ENCODE measurements around the gene KRTAP9-7. TPM values are rescaled to one million over a fixed set of nuclear protein-coding genes. Genes with fewer than 3 reads are reported as not detected.
"Not testable (repeated sequence)": the region's sequence is repeated elsewhere in the genome, so short reads cannot be mapped to it uniquely, and the experiment has no call there.

KRTAP9-7 gene
- total and polyA plus RNA-seq, 2 experiments from 2014 or later: not detected

DNA sequence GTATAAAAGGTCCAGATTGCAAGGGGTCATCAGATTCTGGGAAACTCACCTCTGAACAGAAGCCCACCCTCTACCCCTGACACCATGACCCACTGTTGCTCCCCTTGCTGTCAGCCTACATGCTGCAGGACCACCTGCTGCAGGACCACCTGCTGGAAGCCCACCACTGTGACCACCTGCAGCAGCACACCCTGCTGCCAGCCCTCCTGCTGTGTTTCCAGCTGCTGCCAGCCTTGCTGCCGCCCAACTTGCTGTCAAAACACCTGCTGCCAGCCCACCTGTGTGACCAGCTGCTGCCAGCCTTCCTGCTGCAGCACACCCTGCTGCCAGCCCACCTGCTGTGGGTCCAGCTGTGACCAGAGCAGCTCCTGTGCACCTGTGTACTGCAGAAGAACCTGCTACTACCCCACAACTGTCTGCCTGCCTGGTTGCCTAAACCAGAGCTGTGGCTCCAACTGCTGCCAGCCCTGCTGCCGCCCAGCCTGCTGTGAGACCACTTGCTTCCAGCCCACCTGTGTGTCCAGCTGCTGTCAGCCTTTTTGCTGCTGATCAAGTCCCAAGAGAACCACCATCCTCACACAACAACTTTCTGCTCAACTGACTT, 25.8 kb upstream of the KRTAP9-7 start, which contains the start of gene KRTAP9-4:
Gene KRTAP9-4 (plus strand): TSS at position 51 of the 604 bp plus-strand sequence. CDS start 34 bp downstream, at position 85.
- H4K20me1 ChIP-seq (replicated peaks; ENCODE audit: insufficient read depth); H3K4me1 ChIP-seq (ENCODE audit: insufficient read depth); H3K27me3 Mint-ChIP-seq (ENCODE audit: insufficient read depth, low read depth, poor library complexity); H3K4me1 Mint-ChIP-seq; H3K79me2 ChIP-seq (replicated peaks; ENCODE audit: insufficient read depth); H2AFZ ChIP-seq; H3K4me2 ChIP-seq; H3K9me3 Mint-ChIP-seq; ATAC-seq; DNase-seq (ENCODE audit: low spot score); H3K4me3 ChIP-seq; H3K9me2 ChIP-seq (ENCODE audit: insufficient read depth); H3K36me3 ChIP-seq (ENCODE audit: insufficient read depth); H3K27me3 ChIP-seq (ENCODE audit: insufficient read depth); H3F3A ChIP-seq (replicated peaks; ENCODE audit: low read depth); H3K36me3 Mint-ChIP-seq (ENCODE audit: low read depth); H3K4me3 Mint-ChIP-seq; H3K27ac Mint-ChIP-seq; H3K27ac ChIP-seq (ENCODE audit: low read depth): not testable (repeated sequence)

GRCh38 chr17:41251261-41251660, 24.2 kb upstream of the KRTAP9-7 start:
- TF ChIP-seq NANOG (IDR thresholded peaks at IDR 0.05; ENCODE audit: borderline replicate concordance): no peak
- TF ChIP-seq EZH2phosphoT487 (IDR thresholded peaks at IDR 0.05; ENCODE audit: unreplicated experiment): no peak
- TF ChIP-seq EZH2 (IDR thresholded peaks at IDR 0.05; ENCODE audit: low read depth, unreplicated experiment): no peak
- no peak for TF ChIP-seq ZNF114 (CRISPR knock-in tag; IDR thresholded peaks at IDR 0.05)
- TF ChIP-seq POLR2AphosphoS5 (IDR thresholded peaks at IDR 0.05; ENCODE audit: low read depth): no peak
- TF ChIP-seq, protein P1, sequence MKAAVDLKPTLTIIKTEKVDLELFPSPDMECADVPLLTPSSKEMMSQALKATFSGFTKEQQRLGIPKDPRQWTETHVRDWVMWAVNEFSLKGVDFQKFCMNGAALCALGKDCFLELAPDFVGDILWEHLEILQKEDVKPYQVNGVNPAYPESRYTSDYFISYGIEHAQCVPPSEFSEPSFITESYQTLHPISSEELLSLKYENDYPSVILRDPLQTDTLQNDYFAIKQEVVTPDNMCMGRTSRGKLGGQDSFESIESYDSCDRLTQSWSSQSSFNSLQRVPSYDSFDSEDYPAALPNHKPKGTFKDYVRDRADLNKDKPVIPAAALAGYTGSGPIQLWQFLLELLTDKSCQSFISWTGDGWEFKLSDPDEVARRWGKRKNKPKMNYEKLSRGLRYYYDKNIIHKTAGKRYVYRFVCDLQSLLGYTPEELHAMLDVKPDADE (IDR thresholded peaks at IDR 0.05): no peak
- TF ChIP-seq, protein P2, sequence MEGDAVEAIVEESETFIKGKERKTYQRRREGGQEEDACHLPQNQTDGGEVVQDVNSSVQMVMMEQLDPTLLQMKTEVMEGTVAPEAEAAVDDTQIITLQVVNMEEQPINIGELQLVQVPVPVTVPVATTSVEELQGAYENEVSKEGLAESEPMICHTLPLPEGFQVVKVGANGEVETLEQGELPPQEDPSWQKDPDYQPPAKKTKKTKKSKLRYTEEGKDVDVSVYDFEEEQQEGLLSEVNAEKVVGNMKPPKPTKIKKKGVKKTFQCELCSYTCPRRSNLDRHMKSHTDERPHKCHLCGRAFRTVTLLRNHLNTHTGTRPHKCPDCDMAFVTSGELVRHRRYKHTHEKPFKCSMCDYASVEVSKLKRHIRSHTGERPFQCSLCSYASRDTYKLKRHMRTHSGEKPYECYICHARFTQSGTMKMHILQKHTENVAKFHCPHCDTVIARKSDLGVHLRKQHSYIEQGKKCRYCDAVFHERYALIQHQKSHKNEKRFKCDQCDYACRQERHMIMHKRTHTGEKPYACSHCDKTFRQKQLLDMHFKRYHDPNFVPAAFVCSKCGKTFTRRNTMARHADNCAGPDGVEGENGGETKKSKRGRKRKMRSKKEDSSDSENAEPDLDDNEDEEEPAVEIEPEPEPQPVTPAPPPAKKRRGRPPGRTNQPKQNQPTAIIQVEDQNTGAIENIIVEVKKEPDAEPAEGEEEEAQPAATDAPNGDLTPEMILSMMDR (conservative IDR thresholded peaks at IDR 0.05; ENCODE audit: low read depth in 2 of 2): no peak
- no peak for TF ChIP-seq ZNF331 (CRISPR knock-in tag; IDR thresholded peaks at IDR 0.05; ENCODE audit: low read depth)
- no peak for TF ChIP-seq STAT1 (IDR thresholded peaks at IDR 0.05; ENCODE audit: unreplicated experiment)
- no peak for TF ChIP-seq REST (IDR thresholded peaks at IDR 0.05; ENCODE audit: unreplicated experiment)
- Histone ChIP-seq H3K36me3 (ENCODE audit: insufficient read depth) (no peaks in the 10 kb centered on the region), H3F3A (replicated peaks; ENCODE audit: low read depth) (no peaks in the 10 kb centered on the region), H3K4me3 (no peak overlapping the region), H3K79me2 (replicated peaks; ENCODE audit: insufficient read depth) (no peaks in the 10 kb centered on the region), H3K27me3 (ENCODE audit: insufficient read depth) (no peaks in the 10 kb centered on the region), H3K4me1 (ENCODE audit: insufficient read depth) (no peaks in the 10 kb centered on the region), H2AFZ (no peak overlapping the region), H3K4me2 (no peak overlapping the region), H3K9me2 (ENCODE audit: insufficient read depth) (no peaks in the 10 kb centered on the region), H4K20me1 (replicated peaks; ENCODE audit: insufficient read depth) (no peaks in the 10 kb centered on the region), H3K27ac (ENCODE audit: low read depth) (no peak overlapping the region)
- ATAC-seq: no peak
- Mint-ChIP-seq H3K27me3 (ENCODE audit: insufficient read depth, low read depth, poor library complexity) (peaks cover 2% of the 10 kb centered on the region), H3K9me3 (no peaks in the 10 kb centered on the region), H3K4me1 (peaks cover 4% of the 10 kb centered on the region; the same call in 2 of the 3 replicates), H3K27ac (no peak overlapping the region), H3K4me3 (no peak overlapping the region), H3K36me3 (ENCODE audit: low read depth) (no peaks in the 10 kb centered on the region)
- DNase-seq (ENCODE audit: low spot score): no peak

All from GM23338 (cell line).